SK-N-SH (cell line): ENCODE data around the gene TGM2. TPM values are rescaled to one million over a fixed set of nuclear protein-coding genes. Genes with fewer than 3 reads are reported as not detected.

Source experiments
- CTCF ChIA-PET: fragments of 300-600, 350-600 bp; formaldehyde crosslinking; extraction: SDS; loops from one replicate; lab custom pipeline; 2021; lab: Yijun Ruan, JAX
- POLR2A ChIA-PET: fragments of 350-600 bp; sonication (Branson Sonifier 250); formaldehyde crosslinking; extraction: SDS; loops from one replicate; lab custom pipeline; 2020; ENCODE audit warnings: antibody characterized with exemption, inconsistent platforms; lab: Yijun Ruan, JAX
- DNase-seq: peaks from one replicate; pipeline ENCODE4 v3.0.0; 2012
- H2AFZ ChIP-seq: fragments of 200-600 bp; sonication (generic); 2 replicates; pipeline ENCODE4 v1.8.1; 2016; ENCODE audit warnings: antibody characterized with exemption, mild to moderate bottlenecking, low read depth
- H3F3A ChIP-seq: fragments of 200-600 bp; sonication (generic); replicated peaks from 2 replicates; pipeline ENCODE3; 2016; ENCODE audit warnings: antibody characterized with exemption, mild to moderate bottlenecking; ENCODE audit not compliant: insufficient read depth
- H3K27ac ChIP-seq, 2 experiments: fragments of 200-500 bp in 1 of 2; fragments of 200-600 bp in 1 of 2; sonication (Bioruptor generic) in 1 of 2; sonication (generic), shearing (Covaris generic) in 1 of 2; 2 replicates each; pipeline versions ENCODE4 v1.5.1 to v1.6.1; 2014 to 2016; ENCODE audit warnings: low read depth in 2 of 2, inconsistent platforms in 1 of 2, low read length in 1 of 2, mild to moderate bottlenecking in 1 of 2, mixed read lengths in 1 of 2
- H3K27me3 ChIP-seq: fragments of 200-600 bp; sonication (generic), shearing (Covaris generic); 2 replicates; pipeline ENCODE4 v1.6.1; 2016; ENCODE audit warnings: mixed run types; ENCODE audit not compliant: insufficient read depth
- H3K36me3 ChIP-seq, 2 experiments: fragments of 200-500 bp in 1 of 2; fragments of 200-600 bp in 1 of 2; sonication (Bioruptor generic) in 1 of 2; sonication (generic) in 1 of 2; replicated peaks in 1 of 2; 2 replicates each; pipeline versions ENCODE3 to v1.5.1; 2014 to 2016; ENCODE audit warnings: low read length in 1 of 2, mild to moderate bottlenecking in 1 of 2; ENCODE audit not compliant: insufficient read depth in 2 of 2, control insufficient read depth in 1 of 2
- H3K4me1 ChIP-seq, 2 experiments: fragments of 200-500 bp in 1 of 2; fragments of 200-600 bp in 1 of 2; sonication (Bioruptor generic) in 1 of 2; sonication (generic), shearing (Covaris generic) in 1 of 2; 2 replicates each; pipeline versions ENCODE4 v1.5.1 to v1.6.1; 2014 to 2016; ENCODE audit warnings: low read depth in 1 of 2, low read length in 1 of 2, mixed run types in 1 of 2; ENCODE audit not compliant: insufficient read depth in 2 of 2, control insufficient read depth in 1 of 2
- H3K4me2 ChIP-seq: fragments of 200-600 bp; sonication (generic), shearing (Covaris generic); 2 replicates; pipeline ENCODE4 v1.6.1; 2017; ENCODE audit warnings: mixed run types
- H3K4me3 ChIP-seq, 2 experiments: fragments of 200-500 bp in 1 of 2; fragments of 200-600 bp in 1 of 2; sonication (Bioruptor generic) in 1 of 2; sonication (generic), shearing (Covaris generic) in 1 of 2; 2 replicates each; pipeline versions ENCODE4 v1.5.1 to v1.8.1; 2014 to 2016; ENCODE audit warnings: low read depth in 2 of 2, inconsistent platforms in 1 of 2, low read length in 1 of 2, mild to moderate bottlenecking in 1 of 2, mixed read lengths in 1 of 2, moderate library complexity in 1 of 2
- H3K79me2 ChIP-seq: fragments of 200-600 bp; sonication (generic); 2 replicates; pipeline ENCODE4 v1.8.1; 2017; ENCODE audit warnings: mild to moderate bottlenecking; ENCODE audit not compliant: insufficient read depth
- H3K9ac ChIP-seq: fragments of 200-600 bp; sonication (generic); 2 replicates; pipeline ENCODE4 v1.6.1; 2017; ENCODE audit warnings: mixed run types
- H3K9me2 ChIP-seq: fragments of 200-600 bp; sonication (generic); 2 replicates; pipeline ENCODE4 v1.6.1; 2017; ENCODE audit warnings: mixed run types
- H3K9me3 ChIP-seq: fragments of 200-600 bp; sonication (generic); 2 replicates; pipeline ENCODE4 v1.6.1; 2017; ENCODE audit warnings: mixed run types, mild to moderate bottlenecking, moderate library complexity
- H4K20me1 ChIP-seq: fragments of 200-600 bp; sonication (generic); 2 replicates; pipeline ENCODE4 v1.6.1; 2017; ENCODE audit warnings: mild to moderate bottlenecking, mixed run types; ENCODE audit not compliant: insufficient read depth
- CHD2 ChIP-seq: fragments of 150-350 bp; IDR thresholded peaks from 2 replicates; pipeline ENCODE4 v1.6.1; 2018; ENCODE audit warnings: low read length; ENCODE audit not compliant: partially characterized antibody
- EP300 ChIP-seq, 2 experiments: IDR thresholded peaks; 2 replicates each; pipeline versions ENCODE4 v1.4.0 to v1.6.1; 2012; ENCODE audit warnings: borderline replicate concordance in 1 of 2, low read depth in 1 of 2, low read length in 1 of 2
- EZH2phosphoT487 ChIP-seq: fragments of 200-600 bp; sonication (generic); IDR thresholded peaks from 2 replicates; pipeline ENCODE4 v1.6.1; 2017; ENCODE audit warnings: low read depth, mixed run types, mild to moderate bottlenecking, antibody characterized with exemption, moderate library complexity, borderline replicate concordance
- FOXM1 ChIP-seq: IDR thresholded peaks from 2 replicates; pipeline ENCODE4 v1.4.0; 2012; ENCODE audit warnings: low read depth, mild to moderate bottlenecking
- GABPA ChIP-seq: IDR thresholded peaks from 2 replicates; pipeline ENCODE4 v1.4.0; 2012; ENCODE audit warnings: low read depth, mild to moderate bottlenecking
- GATA2 ChIP-seq: sonication (generic); formaldehyde crosslinking; IDR thresholded peaks from 2 replicates; pipeline ENCODE4 v1.5.0; 2020; ENCODE audit warnings: mild to moderate bottlenecking, missing genetic modification reagents
- JUND ChIP-seq: IDR thresholded peaks from 2 replicates; pipeline ENCODE4 v1.4.0; 2012
- NFIC ChIP-seq: IDR thresholded peaks from 2 replicates; pipeline ENCODE4 v1.4.0; 2012; ENCODE audit warnings: borderline replicate concordance
- NRF1 ChIP-seq: IDR thresholded peaks from 2 replicates; pipeline ENCODE4 v1.6.1; 2012; ENCODE audit warnings: low read depth, mild to moderate bottlenecking, low read length
- POLR2AphosphoS5 ChIP-seq: IDR thresholded peaks from 2 replicates; pipeline ENCODE4 v1.6.1; 2012; ENCODE audit warnings: low read depth, low read length
- RAD21 ChIP-seq: IDR thresholded peaks from 2 replicates; pipeline ENCODE4 v1.6.1; 2012; ENCODE audit warnings: mild to moderate bottlenecking, low read length
- RCOR1 ChIP-seq: fragments of 150-350 bp; IDR thresholded peaks from 2 replicates; pipeline ENCODE4 v1.6.1; 2017; ENCODE audit warnings: antibody characterized with exemption, low read length
- RXRA ChIP-seq: IDR thresholded peaks from 2 replicates; pipeline ENCODE4 v1.4.0; 2012; ENCODE audit warnings: low read depth, mild to moderate bottlenecking, borderline replicate concordance
- TCF12 ChIP-seq: IDR thresholded peaks from 2 replicates; pipeline ENCODE4 v1.4.0; 2012
- TEAD4 ChIP-seq: IDR thresholded peaks from 2 replicates; pipeline ENCODE4 v1.4.0; 2012; ENCODE audit warnings: mild to moderate bottlenecking, borderline replicate concordance; ENCODE audit not compliant: insufficient read depth
- USF1 ChIP-seq: IDR thresholded peaks from 2 replicates; pipeline ENCODE4 v1.4.0; 2012; ENCODE audit warnings: low read depth, borderline replicate concordance
- ZBTB33 ChIP-seq: IDR thresholded peaks from 2 replicates; pipeline ENCODE4 v1.4.0; 2012; ENCODE audit warnings: low read depth, borderline replicate concordance
- WGBS: methylation state at CpG from one replicate; pipeline ENCODE4 v1.1.6; 2017; ENCODE audit warnings: low lambda C conversion rate; 5-methylcytosine and 5-hydroxymethylcytosine counted together
- polyA plus RNA-seq, 3 experiments: library from polyadenylated mRNA; depleted of rRNA; stranded (reverse); fragments of >200 nt; gene quantifications; 2 replicates each; pipeline ENCODE4 v1.2.3, GENCODE V29; 2012

TGM2 gene
- polyA plus RNA-seq, 1 of the 3 experiments (the other 2 are of a cell fraction): 676 TPM

GRCh38 chr20:38179846-38180245 is 14.8 kb upstream of the TGM2 start:
- H3F3A ChIP-seq: peaks cover 15% of the 10 kb centered on the region
- no peaks in the 10 kb centered on the region for H3K27me3 ChIP-seq
- no peaks in the 10 kb centered on the region for H3K79me2 ChIP-seq
- no peak for DNase-seq
- TF ChIP-seq ZBTB33 (no peak), TEAD4 (no peak), CHD2 (no peak), RAD21 (no peak), RCOR1 (no peak), POLR2AphosphoS5 (no peak)
- no peaks in the 10 kb centered on the region for H3K36me3 ChIP-seq
- H3K9ac ChIP-seq: no peak overlapping the region
- no peak overlapping the region for H3K27ac ChIP-seq
- CTCF ChIA-PET: interaction anchor here (4.2 kb wide), 1 partner anchor 41 kb away, joined by 16 read pairs; no protein-coding TSS in a partner anchor
- no peak overlapping the region for H3K4me3 ChIP-seq
- WGBS: 80% methylated on average over 6 of the region's 6 CpGs
- peaks cover 0 to 9% of the 10 kb centered on the region in 2 experiments; a peak in 2 of 4 replicates for H3K4me1 ChIP-seq
- H3K4me2 ChIP-seq: no peak overlapping the region
- H4K20me1 ChIP-seq: no peaks in the 10 kb centered on the region
- no peaks in the 10 kb centered on the region for H3K9me2 ChIP-seq
- POLR2A ChIA-PET: interaction anchor here (0.6 kb wide), 1 partner anchor 365 kb away, joined by 3 read pairs; no protein-coding TSS in a partner anchor
- H2AFZ ChIP-seq: no peak overlapping the region
- no peaks in the 10 kb centered on the region for H3K9me3 ChIP-seq

- Histone ChIP-seq H4K20me1 (no peaks in the 10 kb centered on the region), H3K4me2 (no peak overlapping the region), H2AFZ (no peak overlapping the region), H3K79me2 (no peaks in the 10 kb centered on the region), H3K9me2 (no peaks in the 10 kb centered on the region), H3K4me3 (no peak overlapping the region), H3K9ac (no peak overlapping the region), H3K4me1 (peaks cover 3 to 10% of the 10 kb centered on the region in 2 experiments; a peak in 3 of 4 replicates), H3K27me3 (no peaks in the 10 kb centered on the region), H3F3A (peaks cover 12% of the 10 kb centered on the region), H3K27ac (no peak overlapping the region), H3K9me3 (no peaks in the 10 kb centered on the region), H3K36me3 (no peaks in the 10 kb centered on the region)
- POLR2A ChIA-PET: no interaction called here
- CTCF ChIA-PET: interaction anchor here (0.8 to 1.1 kb wide), 3 partner anchors 14 to 105 kb away, joined by 3 read pairs; partner anchors contain the start of gene TGM2
- DNase-seq: no peak
- TF ChIP-seq USF1 (no peak), RAD21 (no peak)
- 80% methylated on average over 4 of the region's 4 CpGs for WGBS
Measured at GRCh38 chr20:38178581-38178980, 13.5 kb upstream of the TGM2 start.

GRCh38 chr20:38178065-38178491 is 13.0 kb upstream of the TGM2 start:
- Histone ChIP-seq H4K20me1 (no peaks in the 10 kb centered on the region), H3K4me1 (peaks cover 6 to 14% of the 10 kb centered on the region in 2 experiments), H3K9me2 (no peaks in the 10 kb centered on the region), H3K9me3 (no peaks in the 10 kb centered on the region), H3K27me3 (no peaks in the 10 kb centered on the region), H2AFZ (no peak overlapping the region), H3K27ac (no peak overlapping the region), H3K4me2 (no peak overlapping the region), H3K36me3 (no peaks in the 10 kb centered on the region), H3K79me2 (no peaks in the 10 kb centered on the region), H3K9ac (no peak overlapping the region), H3K4me3 (no peak overlapping the region), H3F3A (peaks cover 8% of the 10 kb centered on the region)
- ChIA-PET CTCF (interaction anchor here (0.8 to 1.1 kb wide), 3 partner anchors 14 to 105 kb away, joined by 3 read pairs; partner anchors contain the start of gene TGM2), POLR2A (no interaction called here)
- no peak for DNase-seq
- 91% methylated on average over 8 of the region's 8 CpGs for WGBS
- TF ChIP-seq NRF1: no peak
- no peak for TF ChIP-seq ZBTB33
- no peak for TF ChIP-seq NFIC
- TF ChIP-seq TCF12: no peak
- no peak for TF ChIP-seq EZH2phosphoT487
- no peak for TF ChIP-seq FOXM1
- TF ChIP-seq JUND: no peak
- TF ChIP-seq GABPA: no peak
- TF ChIP-seq GATA2 (CRISPR knock-in tag): no peak
- TF ChIP-seq EP300 (IDR thresholded peaks at IDR 0.05; ENCODE audit: borderline replicate concordance in 1 of 2, low read depth in 1 of 2, low read length in 1 of 2): no peak
- TF ChIP-seq RXRA: no peak
